ENCODE results near the gene KIAA1755. TPM values are rescaled to one million over a fixed set of nuclear protein-coding genes. Genes with fewer than 3 reads are reported as not detected.

Gene KIAA1755
- polyA plus RNA-seq, 1 of the 3 experiments (the other 2 are of a cell fraction), result 0.54 TPM

- no peaks in the 10 kb centered on the region for H3K9me2 ChIP-seq
- H2AFZ ChIP-seq (ENCODE audit: low read depth), result no peak overlapping the region
- H3K27me3 ChIP-seq (ENCODE audit: insufficient read depth), result no peaks in the 10 kb centered on the region
- 58% methylated on average over 2 of the region's 2 CpGs for WGBS (ENCODE audit: low lambda C conversion rate)
- CTCF ChIA-PET, result no interaction called here
- H3K9ac ChIP-seq, result no peak overlapping the region
- H3K9me3 ChIP-seq, result no peaks in the 10 kb centered on the region
- TF ChIP-seq CHD2 (IDR thresholded peaks at IDR 0.05; ENCODE audit: low read length, partially characterized antibody) (no peak), MEF2A (IDR thresholded peaks at IDR 0.05; ENCODE audit: borderline replicate concordance, low read depth) (no peak), USF1 (IDR thresholded peaks at IDR 0.05; ENCODE audit: borderline replicate concordance, low read depth) (no peak), POLR2AphosphoS5 (IDR thresholded peaks at IDR 0.05; ENCODE audit: low read depth, low read length) (no peak), MAX (IDR thresholded peaks at IDR 0.05; ENCODE audit: low read depth) (no peak), SIN3A (IDR thresholded peaks at IDR 0.05; ENCODE audit: borderline replicate concordance, low read depth, low read length) (no peak), ELF1 (IDR thresholded peaks at IDR 0.05) (no peak), JUND (IDR thresholded peaks at IDR 0.05) (no peak), REST (IDR thresholded peaks at IDR 0.05; ENCODE audit: low read depth, low read length) (no peak), FOSL2 (IDR thresholded peaks at IDR 0.05; ENCODE audit: borderline replicate concordance, low read depth) (no peak), FOXJ3 (CRISPR knock-in tag; IDR thresholded peaks at IDR 0.05) (no peak), EP300 (IDR thresholded peaks at IDR 0.05; ENCODE audit: borderline replicate concordance in 1 of 2, low read depth in 1 of 2, low read length in 1 of 2) (no peak), NFIC (IDR thresholded peaks at IDR 0.05; ENCODE audit: borderline replicate concordance) (no peak), FOXM1 (IDR thresholded peaks at IDR 0.05; ENCODE audit: low read depth) (no peak)
- H3K4me2 ChIP-seq, result no peak overlapping the region
- no peak overlapping the region for H3K4me3 ChIP-seq (ENCODE audit: low read depth in 2 of 2, low read length in 1 of 2)
- peaks cover 0 to 12% of the 10 kb centered on the region in 2 experiments; a peak in 2 of 4 replicates for H3K4me1 ChIP-seq (ENCODE audit: control insufficient read depth in 1 of 2, insufficient read depth in 2 of 2, low read depth in 1 of 2, low read length in 1 of 2)
- H3F3A ChIP-seq (replicated peaks; ENCODE audit: insufficient read depth), result peaks cover 9% of the 10 kb centered on the region
- DNase-seq, result no peak
- H3K27ac ChIP-seq (ENCODE audit: low read depth in 2 of 2, low read length in 1 of 2), result no peak overlapping the region
- POLR2A ChIA-PET, result no interaction called here
- no peaks in the 10 kb centered on the region for H3K36me3 ChIP-seq (replicated peaks in 1 of 2; ENCODE audit: control insufficient read depth in 1 of 2, insufficient read depth in 2 of 2, low read length in 1 of 2)
- H4K20me1 ChIP-seq (ENCODE audit: insufficient read depth), result no peaks in the 10 kb centered on the region
- no peaks in the 10 kb centered on the region for H3K79me2 ChIP-seq (ENCODE audit: insufficient read depth)
Observed at GRCh38 chr20:38267296-38267695, 6.8 kb upstream of the KIAA1755 start.

GRCh38 chr20:38266426-38266825 lies 5.9 kb upstream of the KIAA1755 start:
- Histone ChIP-seq H3K4me2 (no peak overlapping the region), H2AFZ (ENCODE audit: low read depth) (no peak overlapping the region), H3K79me2 (ENCODE audit: insufficient read depth) (no peaks in the 10 kb centered on the region), H3K9me2 (no peaks in the 10 kb centered on the region), H3F3A (replicated peaks; ENCODE audit: insufficient read depth) (peaks cover 5% of the 10 kb centered on the region), H3K9me3 (no peaks in the 10 kb centered on the region), H3K4me1 (ENCODE audit: control insufficient read depth in 1 of 2, insufficient read depth in 2 of 2, low read depth in 1 of 2, low read length in 1 of 2) (peaks cover 0 to 7% of the 10 kb centered on the region in 2 experiments; a peak in 2 of 4 replicates), H3K36me3 (replicated peaks in 1 of 2; ENCODE audit: control insufficient read depth in 1 of 2, insufficient read depth in 2 of 2, low read length in 1 of 2) (no peaks in the 10 kb centered on the region), H3K27ac (ENCODE audit: low read depth in 2 of 2, low read length in 1 of 2) (no peak overlapping the region), H4K20me1 (ENCODE audit: insufficient read depth) (no peaks in the 10 kb centered on the region), H3K27me3 (ENCODE audit: insufficient read depth) (no peaks in the 10 kb centered on the region), H3K9ac (no peak overlapping the region), H3K4me3 (ENCODE audit: low read depth in 2 of 2, low read length in 1 of 2) (no peak overlapping the region)
- ChIA-PET CTCF (interaction anchor here (1.7 kb wide), 1 partner anchor 209 kb away, joined by 3 read pairs; no protein-coding TSS in a partner anchor), POLR2A (no interaction called here)
- 85% methylated on average over 2 of the region's 2 CpGs for WGBS (ENCODE audit: low lambda C conversion rate)
- DNase-seq, result no peak
- TF ChIP-seq SMC3 (IDR thresholded peaks at IDR 0.05; ENCODE audit: low read depth, low read length) (no peak), RAD21 (IDR thresholded peaks at IDR 0.05; ENCODE audit: low read length) (no peak), POLR2AphosphoS5 (IDR thresholded peaks at IDR 0.05; ENCODE audit: low read depth, low read length) (no peak), FOXJ3 (CRISPR knock-in tag; IDR thresholded peaks at IDR 0.05) (no peak), YY1 (IDR thresholded peaks at IDR 0.05; ENCODE audit: low read depth) (no peak), USF1 (IDR thresholded peaks at IDR 0.05; ENCODE audit: borderline replicate concordance, low read depth) (no peak), CTCF (IDR thresholded peaks at IDR 0.05) (no peak), EZH2phosphoT487 (IDR thresholded peaks at IDR 0.05; ENCODE audit: borderline replicate concordance, low read depth) (no peak), GATA2 (CRISPR knock-in tag; IDR thresholded peaks at IDR 0.05) (no peak), MXI1 (IDR thresholded peaks at IDR 0.05; ENCODE audit: low read depth, low read length) (no peak), TEAD4 (IDR thresholded peaks at IDR 0.05; ENCODE audit: borderline replicate concordance, insufficient read depth) (no peak)

Data from SK-N-SH (cell line).